ENCODE measurements around the gene RCOR1. TPM values are rescaled to one million over a fixed set of nuclear protein-coding genes. Genes with fewer than 3 reads are reported as not detected.

RCOR1 gene
- total RNA-seq, 4 donors from 2014 or later = 15.7 to 31.0 (median 25.8) TPM

DNA sequence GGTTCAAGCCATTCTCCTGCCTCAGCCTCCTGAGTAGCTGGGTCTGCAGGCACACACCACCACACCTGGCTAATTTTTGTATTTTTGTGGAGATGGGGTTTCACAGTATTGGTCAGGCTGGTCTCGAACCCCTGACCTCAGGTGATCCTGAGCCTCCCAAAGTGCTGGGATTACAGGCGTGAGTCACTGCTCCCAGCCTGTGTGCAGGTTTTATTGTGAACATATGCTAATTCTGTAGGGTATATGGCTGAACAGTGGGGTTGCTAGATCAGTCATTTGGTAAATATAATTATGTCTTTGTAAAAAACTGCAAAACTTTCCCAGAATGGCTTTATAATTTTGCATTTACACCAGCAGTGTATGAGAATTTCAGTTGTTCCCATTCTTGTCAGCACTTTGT lies 85.9 kb downstream of the RCOR1 start:
- 65% methylated on average over 2 of the region's 2 CpGs; no CpG with 5 or more reads in 1 of the 2 donors for WGBS, 2 donors (ENCODE audit: low coverage in 1 of 2)

DNA sequence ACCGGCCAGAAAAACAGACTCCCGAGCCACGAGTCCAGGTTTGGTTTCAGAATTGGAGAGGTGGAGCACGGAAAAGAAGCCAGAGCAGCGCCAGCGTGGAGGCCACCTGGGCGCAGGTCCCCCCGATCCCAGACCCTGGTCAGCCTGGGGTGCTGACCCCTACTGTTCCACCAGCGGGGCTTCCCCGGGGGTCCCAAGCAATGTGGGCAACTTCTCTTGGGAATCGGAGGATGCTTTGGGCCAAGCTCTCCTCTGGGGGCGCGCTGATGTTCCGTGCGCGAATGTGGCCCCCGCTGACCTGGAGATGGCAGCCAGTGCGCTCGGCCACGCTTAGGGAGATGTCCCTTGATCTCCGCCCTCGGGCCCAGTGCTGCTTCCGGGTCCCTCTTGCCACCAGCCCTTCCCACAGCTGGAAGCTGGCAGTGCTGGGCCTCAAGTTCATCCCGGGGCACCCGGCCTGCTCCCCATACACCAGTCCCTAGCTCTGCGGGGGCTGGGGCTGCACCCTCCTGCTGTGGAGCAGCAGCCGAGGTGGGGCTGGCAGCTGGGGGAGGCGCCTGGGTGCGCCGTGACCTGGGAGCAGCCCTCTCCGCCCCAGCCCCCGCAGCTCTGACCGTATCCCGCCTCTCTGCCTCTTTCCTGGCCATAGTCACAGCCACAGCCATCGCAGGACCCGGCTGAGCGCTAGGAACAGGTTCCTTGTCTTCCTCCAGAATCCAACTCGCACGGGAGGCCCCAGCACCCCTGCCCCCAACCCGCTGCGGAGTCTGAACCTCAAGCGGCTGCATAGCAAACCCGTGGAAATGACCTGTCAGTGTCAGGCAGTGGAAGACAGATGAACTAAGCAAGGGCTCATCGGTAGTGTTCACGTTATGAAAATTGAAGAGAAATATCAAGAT lies 91.2 kb downstream of the RCOR1 start:
- Histone ChIP-seq H3K4me3 (peak overlapping the region in 3 of 4 donors; percentile 4 to 30 (median 17)), H3K36me3 (no peaks in the 10 kb centered on the region), H3K4me1 (peaks cover 0 to 16% (median 10%) of the 10 kb centered on the region in 4 donors), H3K9me3 (no peaks in the 10 kb centered on the region), H3K27me3 (no peaks in the 10 kb centered on the region), H3K27ac (peak overlapping the region; percentile 66 to 87 (median 73))
- DNase-seq = peak; percentile 51
- intact Hi-C loops (cut with DNase I; ENCODE audit: low total_unique reads) = no loop called here
- in situ Hi-C loops (cut with MboI; ENCODE audit: low pct_ligation_motif_present in 1 of 4, low pct_unique_long_range_greater_than_20kb in 1 of 4, low sequenced_read_pairs in 3 of 4) = loop anchor here in 1 of 4 donors (25.0 kb wide), 1 partner anchor 229 kb away; the partner anchor contains the start of gene AMN
- WGBS, 2 donors (ENCODE audit: low coverage in 1 of 2) = 68 to 83% methylated on average over 8 to 45 of the region's 45 CpGs
- TF ChIP-seq POLR2AphosphoS5 (IDR thresholded peaks at IDR 0.05) (no peak), POLR2A (IDR thresholded peaks at IDR 0.05) (no peak), CTCF (IDR thresholded peaks at IDR 0.05) (no peak), EP300 (IDR thresholded peaks at IDR 0.05; ENCODE audit: low read depth) (no peak)

More for the DNA sequence above, 85.9 kb downstream of the RCOR1 start:
- Histone ChIP-seq H3K9me3 (no peaks in the 10 kb centered on the region), H3K27me3 (no peaks in the 10 kb centered on the region), H3K4me3 (no peak overlapping the region), H3K27ac (no peak overlapping the region), H3K36me3 (no peaks in the 10 kb centered on the region), H3K4me1 (peaks cover 0 to 17% (median 6%) of the 10 kb centered on the region in 4 donors)
- DNase-seq = no peak
- in situ Hi-C loops (cut with MboI; ENCODE audit: low pct_ligation_motif_present in 1 of 4, low pct_unique_long_range_greater_than_20kb in 1 of 4, low sequenced_read_pairs in 3 of 4) = loop anchor here in 1 of 4 donors (25.0 kb wide), 1 partner anchor 234 kb away; the partner anchor contains the start of gene AMN
- no peak for TF ChIP-seq POLR2AphosphoS5 (IDR thresholded peaks at IDR 0.05)
- TF ChIP-seq CTCF (IDR thresholded peaks at IDR 0.05) = no peak
- no peak for TF ChIP-seq POLR2A (IDR thresholded peaks at IDR 0.05)
- no peak for TF ChIP-seq EP300 (IDR thresholded peaks at IDR 0.05; ENCODE audit: low read depth)
- intact Hi-C loops (cut with DNase I; ENCODE audit: low total_unique reads) = no loop called here

DNA sequence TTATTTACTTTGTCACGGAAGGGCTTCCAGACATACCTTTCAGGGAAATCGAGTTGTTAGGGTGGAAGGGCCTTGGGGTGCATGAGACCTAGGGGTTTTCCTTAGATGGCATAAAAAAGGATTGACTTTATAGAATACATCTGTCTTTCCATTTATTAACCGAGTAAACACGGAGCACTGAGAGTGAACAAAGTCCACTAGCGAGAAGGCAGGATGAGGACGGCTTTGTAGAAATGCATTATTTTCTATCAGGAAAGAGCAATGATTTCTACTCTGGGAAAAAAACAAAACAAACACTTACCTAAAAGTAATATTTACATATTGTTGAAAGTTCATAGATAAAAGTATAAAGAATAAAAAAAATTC lies 91.8 kb downstream of the RCOR1 start:
- in situ Hi-C loops (cut with MboI; ENCODE audit: low pct_ligation_motif_present in 1 of 4, low pct_unique_long_range_greater_than_20kb in 1 of 4, low sequenced_read_pairs in 3 of 4) = loop anchor here in 1 of 4 donors (25.0 kb wide), 1 partner anchor 228 kb away; the partner anchor contains the start of gene AMN
- peak overlapping the region; percentile 66 to 87 (median 73) for H3K27ac ChIP-seq
- H3K36me3 ChIP-seq = no peaks in the 10 kb centered on the region
- peak overlapping the region in 3 of 4 donors; percentile 4 to 30 (median 17) for H3K4me3 ChIP-seq
- no peaks in the 10 kb centered on the region for H3K27me3 ChIP-seq
- intact Hi-C loops (cut with DNase I; ENCODE audit: low total_unique reads) = no loop called here
- TF ChIP-seq POLR2A (IDR thresholded peaks at IDR 0.05) = no peak
- TF ChIP-seq EP300 (IDR thresholded peaks at IDR 0.05; ENCODE audit: low read depth) = no peak
- TF ChIP-seq CTCF (IDR thresholded peaks at IDR 0.05) = no peak
- TF ChIP-seq POLR2AphosphoS5 (IDR thresholded peaks at IDR 0.05) = no peak
- H3K9me3 ChIP-seq = no peaks in the 10 kb centered on the region
- no peak for DNase-seq
- WGBS, 2 donors (ENCODE audit: low coverage in 1 of 2) = 34 to 51% methylated on average over 6 of the region's 6 CpGs
- peaks cover 0 to 16% (median 10%) of the 10 kb centered on the region in 4 donors for H3K4me1 ChIP-seq

DNA sequence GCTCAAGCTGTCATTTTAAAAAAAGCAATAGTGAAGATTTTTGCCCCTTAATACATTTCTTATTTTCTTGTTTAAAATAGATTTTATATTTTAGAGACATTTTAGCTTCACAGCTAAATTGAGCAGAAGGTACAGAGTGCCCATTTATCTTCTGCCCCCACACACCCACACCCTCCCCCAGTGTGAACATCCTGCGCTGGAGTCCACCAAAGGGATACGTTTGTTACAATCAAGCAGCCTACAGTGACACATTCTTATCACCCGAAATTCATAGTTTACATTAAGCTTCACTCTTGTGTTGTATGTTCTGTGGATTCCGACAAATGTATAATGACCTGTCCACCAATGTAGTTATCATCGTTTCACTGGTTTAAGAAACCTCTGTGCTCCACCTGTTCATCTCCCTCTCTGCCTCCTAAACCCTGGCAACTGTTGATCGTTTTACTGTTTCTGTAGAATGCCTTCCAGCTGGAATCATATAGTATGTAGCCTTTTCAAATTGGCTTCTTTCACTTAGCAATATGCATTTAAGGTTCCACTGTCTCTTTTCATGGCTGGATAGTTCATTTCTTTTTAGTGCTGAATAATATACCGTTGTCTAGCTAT lies 93.8 kb downstream of the RCOR1 start:
- Histone ChIP-seq H3K4me3 (no peak overlapping the region), H3K27ac (no peak overlapping the region), H3K27me3 (no peaks in the 10 kb centered on the region), H3K36me3 (no peaks in the 10 kb centered on the region), H3K4me1 (peaks cover 0 to 23% (median 13%) of the 10 kb centered on the region in 4 donors), H3K9me3 (no peaks in the 10 kb centered on the region)
- in situ Hi-C loops (cut with MboI; ENCODE audit: low pct_ligation_motif_present in 1 of 4, low pct_unique_long_range_greater_than_20kb in 1 of 4, low sequenced_read_pairs in 3 of 4) (loop anchor here in 1 of 4 donors (25.0 kb wide), 1 partner anchor 226 kb away; the partner anchor contains the start of gene AMN), intact Hi-C loops (cut with DNase I; ENCODE audit: low total_unique reads) (no loop called here)
- 83 to 84% methylated on average over 7 of the region's 7 CpGs for WGBS, 2 donors (ENCODE audit: low coverage in 1 of 2)
- TF ChIP-seq POLR2AphosphoS5 (IDR thresholded peaks at IDR 0.05) (no peak), POLR2A (IDR thresholded peaks at IDR 0.05) (no peak), CTCF (IDR thresholded peaks at IDR 0.05) (no peak), EP300 (IDR thresholded peaks at IDR 0.05; ENCODE audit: low read depth) (no peak)
- no peak for DNase-seq

All from transverse colon (tissue), 4 donors.